Measurements from ENCODE around the gene CIB4. TPM values are rescaled to one million over a fixed set of nuclear protein-coding genes. Genes with fewer than 3 reads are reported as not detected.

Gene CIB4
- total and polyA plus RNA-seq, 7 experiments from 2014 or later, result not detected

DNA sequence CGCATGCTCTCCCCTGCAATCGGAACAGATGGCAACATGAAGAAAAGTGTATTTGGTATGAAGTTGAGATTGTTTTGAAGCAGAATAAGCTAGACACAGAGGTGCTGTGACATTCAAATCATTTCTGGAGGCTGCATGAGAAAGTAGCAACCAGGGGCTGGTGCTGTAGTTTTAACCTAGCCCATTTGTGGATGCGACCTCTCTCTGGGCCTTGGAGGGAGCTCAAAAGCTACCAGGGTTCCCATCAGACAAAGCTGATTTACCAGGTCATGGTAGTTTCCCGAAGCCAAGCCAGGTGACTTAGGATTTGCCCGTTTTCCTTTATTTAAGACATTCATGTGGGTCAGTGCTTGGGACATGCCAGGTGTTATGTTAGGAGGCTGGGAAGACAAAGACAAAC is 77.5 kb downstream of the CIB4 start:
- H3K9me3 ChIP-seq (ENCODE audit: control insufficient read depth in 2 of 3, low read length in 3 of 3), result no peaks in the 10 kb centered on the region
- H3K27me3 ChIP-seq (ENCODE audit: control insufficient read depth in 2 of 2, insufficient read depth in 2 of 2, low read length in 2 of 2), result peaks cover 0 to 9% of the 10 kb centered on the region in 2 donors
- peaks cover 41 to 70% (median 51%) of the 10 kb centered on the region in 5 donors for H3K27me3 Mint-ChIP-seq
- no peak for ATAC-seq
- H3K27ac ChIP-seq (ENCODE audit: low read depth, low read length), result no peak overlapping the region
- peaks cover 0 to 15% (median 7%) of the 10 kb centered on the region in 7 donors for H3K4me1 Mint-ChIP-seq
- intact Hi-C loops (cut with micrococcal nuclease), result no loop called here
- CTCF ChIA-PET, result interaction anchor here (0.6 kb wide), 1 partner anchor 937 kb away, joined by 3 read pairs; no protein-coding TSS in a partner anchor
- H3K4me3 Mint-ChIP-seq, result no peak overlapping the region
- H3K27ac Mint-ChIP-seq, result no peak overlapping the region
- POLR2A ChIA-PET, result no interaction called here
- H3K4me3 ChIP-seq (ENCODE audit: low read length), result no peak overlapping the region
- H3K36me3 Mint-ChIP-seq, result no peaks in the 10 kb centered on the region
- no peak for DNase-seq
- no peaks in the 10 kb centered on the region for H3K9me3 Mint-ChIP-seq
- H3K4me1 ChIP-seq (ENCODE audit: control insufficient read depth in 2 of 2, insufficient read depth in 2 of 2, low read length in 2 of 2), result no peaks in the 10 kb centered on the region
- H3K36me3 ChIP-seq (ENCODE audit: control insufficient read depth in 2 of 3, insufficient read depth in 3 of 3, low read length in 3 of 3), result no peaks in the 10 kb centered on the region

DNA sequence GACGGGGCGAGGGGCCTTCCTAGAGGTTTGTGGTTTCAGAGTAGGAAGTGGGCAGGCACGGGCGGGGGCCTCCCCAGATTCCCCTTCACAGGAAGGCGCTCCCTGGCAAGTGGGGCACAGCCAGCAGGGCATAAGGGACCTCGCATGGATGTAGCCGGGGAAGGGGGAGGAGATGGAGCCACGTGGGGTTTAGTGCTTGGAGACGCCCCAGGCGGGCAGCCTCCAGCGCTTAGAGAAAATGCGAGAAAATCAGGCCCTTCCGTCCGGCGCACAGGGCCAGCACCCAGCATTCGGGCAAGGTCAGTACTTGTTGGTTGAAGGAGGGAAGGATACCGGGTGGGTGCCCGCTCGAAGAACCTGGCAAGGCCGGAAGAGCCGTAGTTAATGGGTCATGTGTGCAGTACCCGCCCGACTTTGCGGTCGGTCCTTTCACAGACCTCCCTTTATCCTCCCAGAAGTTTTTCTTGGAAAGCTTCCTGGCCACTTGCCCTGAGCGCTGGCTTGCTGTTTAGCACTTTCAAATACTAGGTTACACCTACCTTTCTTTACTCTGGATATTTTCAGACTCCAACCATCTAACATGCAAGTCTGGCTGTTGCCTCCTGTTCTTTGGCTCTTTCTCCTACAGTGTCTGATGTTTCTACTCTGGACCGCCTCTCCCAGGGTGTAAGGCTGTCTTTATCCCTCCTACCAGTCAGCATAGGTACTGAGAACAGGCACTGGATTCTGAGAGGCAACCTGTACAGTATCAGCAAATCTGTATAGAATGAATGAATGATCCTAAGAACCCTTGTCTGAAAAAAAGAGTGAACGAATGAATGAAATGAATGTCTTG is 78.1 kb downstream of the CIB4 start:
- no peak overlapping the region for H3K4me3 ChIP-seq (ENCODE audit: low read length)
- POLR2A ChIA-PET, result no interaction called here
- ATAC-seq, result no peak

GRCh38 chr2:26561918-26562810 is 79.0 kb downstream of the CIB4 start:
- peak in 5 of 9 donors; percentile 9 to 42 (median 11) for DNase-seq
- Mint-ChIP-seq H3K4me3 (peak overlapping the region; percentile 10 to 70 (median 52)), H3K4me1 (peaks cover 0 to 15% (median 7%) of the 10 kb centered on the region in 7 donors), H3K27ac (no peak overlapping the region), H3K36me3 (no peaks in the 10 kb centered on the region), H3K9me3 (no peaks in the 10 kb centered on the region), H3K27me3 (peaks cover 52 to 78% (median 65%) of the 10 kb centered on the region in 5 donors)
- POLR2A ChIA-PET, result no interaction called here
- peak; percentile 67 for ATAC-seq
- Histone ChIP-seq H3K27ac (ENCODE audit: low read depth, low read length) (no peak overlapping the region), H3K27me3 (ENCODE audit: control insufficient read depth in 2 of 2, insufficient read depth in 2 of 2, low read length in 2 of 2) (peaks cover 0 to 9% of the 10 kb centered on the region in 2 donors), H3K4me3 (ENCODE audit: low read length) (no peak overlapping the region), H3K9me3 (ENCODE audit: control insufficient read depth in 2 of 3, low read length in 3 of 3) (no peaks in the 10 kb centered on the region), H3K4me1 (ENCODE audit: control insufficient read depth in 2 of 2, insufficient read depth in 2 of 2, low read length in 2 of 2) (no peaks in the 10 kb centered on the region), H3K36me3 (ENCODE audit: control insufficient read depth in 2 of 3, insufficient read depth in 3 of 3, low read length in 3 of 3) (no peaks in the 10 kb centered on the region)
- CTCF ChIA-PET, result no interaction called here
- intact Hi-C loops (cut with micrococcal nuclease), result no loop called here

More for the DNA sequence above, 78.1 kb downstream of the CIB4 start:
- peaks cover 0 to 15% (median 7%) of the 10 kb centered on the region in 7 donors for H3K4me1 Mint-ChIP-seq
- H3K9me3 Mint-ChIP-seq, result no peaks in the 10 kb centered on the region
- intact Hi-C loops (cut with micrococcal nuclease), result no loop called here
- CTCF ChIA-PET, result no interaction called here
- peaks cover 44 to 74% (median 56%) of the 10 kb centered on the region in 5 donors for H3K27me3 Mint-ChIP-seq
- DNase-seq, result no peak
- H3K27me3 ChIP-seq (ENCODE audit: control insufficient read depth in 2 of 2, insufficient read depth in 2 of 2, low read length in 2 of 2), result peaks cover 0 to 9% of the 10 kb centered on the region in 2 donors
- no peaks in the 10 kb centered on the region for H3K36me3 ChIP-seq (ENCODE audit: control insufficient read depth in 2 of 3, insufficient read depth in 3 of 3, low read length in 3 of 3)
- no peak overlapping the region for H3K27ac Mint-ChIP-seq
- H3K4me1 ChIP-seq (ENCODE audit: control insufficient read depth in 2 of 2, insufficient read depth in 2 of 2, low read length in 2 of 2), result no peaks in the 10 kb centered on the region
- H3K9me3 ChIP-seq (ENCODE audit: control insufficient read depth in 2 of 3, low read length in 3 of 3), result no peaks in the 10 kb centered on the region
- H3K27ac ChIP-seq (ENCODE audit: low read depth, low read length), result no peak overlapping the region
- H3K36me3 Mint-ChIP-seq, result no peaks in the 10 kb centered on the region
- peak overlapping the region in 9 of 10 donors; percentile 7 to 70 (median 62) for H3K4me3 Mint-ChIP-seq

- Histone ChIP-seq H3K27me3 (ENCODE audit: control insufficient read depth in 2 of 2, insufficient read depth in 2 of 2, low read length in 2 of 2) (peaks cover 0 to 9% of the 10 kb centered on the region in 2 donors), H3K9me3 (ENCODE audit: control insufficient read depth in 2 of 3, low read length in 3 of 3) (no peaks in the 10 kb centered on the region), H3K36me3 (ENCODE audit: control insufficient read depth in 2 of 3, insufficient read depth in 3 of 3, low read length in 3 of 3) (no peaks in the 10 kb centered on the region), H3K27ac (ENCODE audit: low read depth, low read length) (no peak overlapping the region), H3K4me3 (ENCODE audit: low read length) (no peak overlapping the region), H3K4me1 (ENCODE audit: control insufficient read depth in 2 of 2, insufficient read depth in 2 of 2, low read length in 2 of 2) (no peaks in the 10 kb centered on the region)
- ChIA-PET POLR2A (no interaction called here), CTCF (no interaction called here)
- DNase-seq (no peak), ATAC-seq (no peak)
- peaks cover 52 to 76% (median 68%) of the 10 kb centered on the region in 5 donors for H3K27me3 Mint-ChIP-seq
- H3K27ac Mint-ChIP-seq, result no peak overlapping the region
- no peaks in the 10 kb centered on the region for H3K9me3 Mint-ChIP-seq
- H3K4me1 Mint-ChIP-seq, result peaks cover 0 to 15% (median 7%) of the 10 kb centered on the region in 7 donors
- no peaks in the 10 kb centered on the region for H3K36me3 Mint-ChIP-seq
- intact Hi-C loops (cut with micrococcal nuclease), result no loop called here
- H3K4me3 Mint-ChIP-seq, result peak overlapping the region in 6 of 10 donors; percentile 10 to 68 (median 48)
Observed at GRCh38 chr2:26561376-26561775, 79.8 kb downstream of the CIB4 start.

- peaks cover 0 to 15% (median 7%) of the 10 kb centered on the region in 7 donors for H3K4me1 Mint-ChIP-seq
- no peaks in the 10 kb centered on the region for H3K9me3 Mint-ChIP-seq
- intact Hi-C loops (cut with micrococcal nuclease), result no loop called here
- Histone ChIP-seq H3K27ac (ENCODE audit: low read depth, low read length) (no peak overlapping the region), H3K4me3 (ENCODE audit: low read length) (no peak overlapping the region), H3K36me3 (ENCODE audit: control insufficient read depth in 2 of 3, insufficient read depth in 3 of 3, low read length in 3 of 3) (no peaks in the 10 kb centered on the region), H3K4me1 (ENCODE audit: control insufficient read depth in 2 of 2, insufficient read depth in 2 of 2, low read length in 2 of 2) (no peaks in the 10 kb centered on the region), H3K9me3 (ENCODE audit: control insufficient read depth in 2 of 3, low read length in 3 of 3) (no peaks in the 10 kb centered on the region), H3K27me3 (ENCODE audit: control insufficient read depth in 2 of 2, insufficient read depth in 2 of 2, low read length in 2 of 2) (peaks cover 0 to 9% of the 10 kb centered on the region in 2 donors)
- H3K27me3 Mint-ChIP-seq, result peaks cover 52 to 76% (median 67%) of the 10 kb centered on the region in 5 donors
- ChIA-PET POLR2A (no interaction called here), CTCF (no interaction called here)
- peak overlapping the region in 3 of 10 donors; percentile 6 to 68 (median 47) for H3K4me3 Mint-ChIP-seq
- ATAC-seq (no peak), DNase-seq (no peak)
- no peak overlapping the region for H3K27ac Mint-ChIP-seq
- H3K36me3 Mint-ChIP-seq, result no peaks in the 10 kb centered on the region
Observed at GRCh38 chr2:26560892-26561291, 80.3 kb downstream of the CIB4 start.

- Mint-ChIP-seq H3K36me3 (no peaks in the 10 kb centered on the region), H3K9me3 (no peaks in the 10 kb centered on the region), H3K27me3 (peaks cover 46 to 68% (median 62%) of the 10 kb centered on the region in 5 donors), H3K4me3 (no peak overlapping the region), H3K4me1 (peaks cover 0 to 15% (median 7%) of the 10 kb centered on the region in 7 donors), H3K27ac (peak overlapping the region in 1 of 9 donors; percentile 51)
- intact Hi-C loops (cut with micrococcal nuclease), result no loop called here
- ATAC-seq (no peak), DNase-seq (no peak)
- Histone ChIP-seq H3K4me3 (ENCODE audit: low read length) (no peak overlapping the region), H3K27me3 (ENCODE audit: control insufficient read depth in 2 of 2, insufficient read depth in 2 of 2, low read length in 2 of 2) (peaks cover 0 to 9% of the 10 kb centered on the region in 2 donors), H3K4me1 (ENCODE audit: control insufficient read depth in 2 of 2, insufficient read depth in 2 of 2, low read length in 2 of 2) (no peaks in the 10 kb centered on the region), H3K27ac (ENCODE audit: low read depth, low read length) (no peak overlapping the region), H3K9me3 (ENCODE audit: control insufficient read depth in 2 of 3, low read length in 3 of 3) (no peaks in the 10 kb centered on the region), H3K36me3 (ENCODE audit: control insufficient read depth in 2 of 3, insufficient read depth in 3 of 3, low read length in 3 of 3) (no peaks in the 10 kb centered on the region)
- CTCF ChIA-PET, result no interaction called here
- POLR2A ChIA-PET, result no interaction called here
Observed at GRCh38 chr2:26559556-26559955, 81.6 kb downstream of the CIB4 start.

Measured in naive thymus-derived CD4-positive, alpha-beta T cell (primary cell).